GM19025 (cell line): ENCODE data around the gene CATSPER1.

Experiments
- ATAC-seq: cut with Tn5 transposase; IDR thresholded peaks from one replicate; pipeline ENCODE4 v1.9.1; 2021; ENCODE audit warnings: mild to moderate bottlenecking, low read depth, moderate library complexity; ENCODE audit not compliant: unreplicated experiment

The CATSPER1 gene

DNA sequence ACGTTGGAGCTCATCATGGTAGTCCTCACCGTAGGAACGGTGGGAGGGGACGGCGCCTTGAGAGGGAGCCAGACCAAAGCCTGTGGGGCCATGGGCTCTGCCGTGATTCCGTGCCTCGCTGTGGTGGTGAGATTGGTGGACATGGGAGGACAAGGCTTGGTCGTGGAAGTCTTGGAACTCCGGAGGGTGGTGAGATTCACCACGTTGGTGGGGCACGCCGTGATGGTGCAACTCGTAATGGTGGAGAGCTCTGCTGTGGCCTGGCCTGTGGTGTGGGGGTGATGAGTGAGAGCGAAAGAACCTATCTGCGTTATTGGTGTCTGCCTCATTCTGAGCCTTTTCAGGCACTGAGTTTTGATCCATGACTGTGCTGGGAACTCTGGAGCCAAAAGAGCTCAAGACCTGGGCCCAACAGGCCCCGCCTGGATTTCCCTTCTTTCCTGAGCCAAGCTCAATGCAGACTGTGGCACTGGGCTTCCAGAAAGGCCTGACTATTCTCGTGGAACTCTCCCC lies at the start of gene CATSPER1:
TSS of gene CATSPER1 (minus strand) at position 463 of the 513 bp plus-strand sequence. CDS start at position 363, 100 bp downstream.
- no peak for ATAC-seq

DNA sequence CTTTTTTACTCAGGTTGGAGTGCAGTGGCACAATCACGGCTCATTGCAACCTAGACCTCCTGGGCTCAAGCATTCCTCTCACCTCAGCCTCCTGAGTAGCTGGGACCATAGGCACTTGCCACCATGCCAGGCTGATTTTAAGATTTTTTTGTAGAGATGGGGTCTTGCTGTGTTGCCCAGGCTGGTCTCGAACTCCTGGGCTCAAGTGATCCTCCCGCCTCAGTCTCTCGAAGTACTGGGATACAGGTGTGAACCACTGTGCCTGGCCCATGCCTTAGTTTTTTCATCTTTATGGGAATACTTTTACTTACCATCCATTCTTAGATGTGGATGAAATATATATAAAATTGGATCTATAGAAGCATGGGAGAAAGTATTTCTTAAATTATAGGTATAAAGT lies 49.0 kb upstream of the CATSPER1 start:
- ATAC-seq: no peak

DNA sequence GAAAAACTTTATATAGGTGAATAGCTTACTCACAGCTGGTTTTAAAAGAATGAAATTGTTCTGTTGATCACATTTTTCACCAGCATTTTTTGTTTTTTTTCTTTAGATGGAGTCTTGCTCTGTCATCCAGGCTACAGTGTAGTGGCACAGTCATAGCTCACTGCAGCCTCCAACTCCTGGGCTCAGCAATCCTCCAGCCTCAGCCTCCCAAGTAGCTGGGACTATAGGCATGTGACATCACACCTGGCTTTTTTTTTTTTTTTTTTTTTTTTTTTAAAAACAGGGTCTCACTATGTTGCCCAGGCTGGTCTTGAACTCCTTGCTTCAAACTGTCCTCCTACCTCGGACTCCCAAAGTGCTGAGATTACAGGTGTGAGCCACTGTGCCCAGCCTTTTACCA lies 47.4 kb upstream of the CATSPER1 start:
- ATAC-seq: no peak

DNA sequence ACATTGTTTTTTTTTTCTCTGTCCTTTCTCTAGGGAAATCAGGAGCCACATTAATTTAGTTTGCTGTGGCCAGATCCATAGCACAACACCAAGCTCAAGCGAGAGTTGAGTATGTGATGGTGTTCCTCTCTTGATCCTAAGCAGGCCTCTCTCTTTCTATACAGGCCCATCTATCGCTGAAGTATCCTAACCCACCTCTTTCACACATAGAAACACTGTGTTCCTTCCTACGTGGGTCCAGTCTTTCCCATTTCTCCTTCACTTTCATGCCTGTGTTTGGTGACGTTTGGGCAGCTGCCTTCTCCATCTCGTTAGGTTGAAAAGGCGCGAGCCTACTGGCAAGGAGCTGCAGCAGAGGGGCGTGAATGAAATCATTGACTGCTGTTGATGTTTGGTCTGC lies 46.2 kb upstream of the CATSPER1 start:
- ATAC-seq: no peak

DNA sequence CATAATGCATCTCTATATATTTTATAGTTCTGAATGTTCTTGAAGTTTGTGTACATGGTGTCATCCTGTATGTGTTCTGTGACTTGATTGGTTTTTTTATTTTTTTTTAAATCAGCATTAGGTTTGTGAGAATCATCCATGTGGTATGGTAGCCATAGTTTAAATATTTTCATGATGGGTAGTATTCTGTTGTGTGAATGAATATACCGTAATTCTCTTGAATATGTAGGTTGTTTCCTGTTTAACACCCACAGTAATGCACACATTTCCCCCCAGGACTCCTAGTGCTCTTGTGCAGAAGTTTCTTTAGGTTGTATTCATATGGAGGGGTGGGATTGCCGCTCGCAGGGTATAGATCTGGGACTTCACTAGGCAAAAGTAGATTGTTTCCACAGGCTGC lies 45.8 kb upstream of the CATSPER1 start:
- ATAC-seq: no peak

DNA sequence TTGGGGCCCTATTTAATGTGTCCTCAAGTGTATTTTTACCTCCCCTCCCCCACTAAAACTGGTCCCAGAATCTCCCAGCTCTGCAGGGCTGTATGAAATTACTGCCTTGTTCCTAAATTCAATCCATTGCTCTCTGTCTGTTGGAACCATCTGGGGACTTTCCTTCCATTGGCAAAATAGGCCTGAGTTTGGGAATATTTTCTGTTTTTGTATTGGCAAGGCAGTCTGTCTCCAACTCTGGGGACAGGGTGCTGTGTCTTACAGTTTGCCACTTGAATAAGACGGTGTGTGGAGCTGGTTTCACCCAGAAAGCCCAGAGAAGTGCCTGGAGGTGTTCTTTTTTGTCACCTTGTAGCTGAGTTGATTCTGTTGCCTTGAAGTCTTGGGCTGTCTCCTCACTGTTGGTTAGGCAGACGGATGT lies 45.1 kb upstream of the CATSPER1 start:
- no peak for ATAC-seq

DNA sequence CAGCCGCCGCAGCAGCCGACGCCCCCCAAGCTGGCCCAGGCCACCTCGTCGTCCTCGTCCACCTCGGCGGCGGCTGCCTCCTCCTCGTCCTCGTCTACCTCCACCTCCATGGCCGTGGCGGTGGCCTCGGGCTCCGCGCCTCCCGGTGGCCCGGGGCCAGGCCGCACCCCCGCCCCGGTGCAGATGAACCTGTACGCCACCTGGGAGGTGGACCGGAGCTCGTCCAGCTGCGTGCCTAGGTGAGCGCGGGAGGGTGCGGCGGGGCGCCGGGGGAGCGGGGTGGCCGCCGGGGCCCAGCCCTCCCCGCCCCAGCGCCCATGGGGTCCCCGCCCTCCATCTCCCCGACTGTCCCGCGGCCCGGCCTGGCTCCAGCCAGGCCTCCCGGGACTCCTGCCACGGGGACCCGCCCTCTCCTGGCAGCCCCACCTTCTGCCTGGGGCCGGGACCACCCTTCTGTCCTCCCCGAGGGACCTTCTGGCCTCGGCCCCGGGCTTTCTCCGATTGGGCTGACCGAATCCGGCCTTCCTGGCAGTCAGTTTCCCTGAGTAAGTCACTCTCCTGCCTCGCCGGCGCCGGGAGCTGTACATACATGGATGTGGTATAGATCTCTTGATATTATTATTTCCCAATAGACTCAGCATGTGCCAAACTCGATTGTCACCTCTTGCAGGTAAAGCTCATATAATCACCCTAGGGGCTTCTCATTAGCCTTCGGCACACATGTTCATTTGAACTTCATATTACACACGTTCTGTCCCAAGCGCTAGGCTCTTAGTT lies 44.5 kb upstream of the CATSPER1 start:
- ATAC-seq: peak; percentile 11

DNA sequence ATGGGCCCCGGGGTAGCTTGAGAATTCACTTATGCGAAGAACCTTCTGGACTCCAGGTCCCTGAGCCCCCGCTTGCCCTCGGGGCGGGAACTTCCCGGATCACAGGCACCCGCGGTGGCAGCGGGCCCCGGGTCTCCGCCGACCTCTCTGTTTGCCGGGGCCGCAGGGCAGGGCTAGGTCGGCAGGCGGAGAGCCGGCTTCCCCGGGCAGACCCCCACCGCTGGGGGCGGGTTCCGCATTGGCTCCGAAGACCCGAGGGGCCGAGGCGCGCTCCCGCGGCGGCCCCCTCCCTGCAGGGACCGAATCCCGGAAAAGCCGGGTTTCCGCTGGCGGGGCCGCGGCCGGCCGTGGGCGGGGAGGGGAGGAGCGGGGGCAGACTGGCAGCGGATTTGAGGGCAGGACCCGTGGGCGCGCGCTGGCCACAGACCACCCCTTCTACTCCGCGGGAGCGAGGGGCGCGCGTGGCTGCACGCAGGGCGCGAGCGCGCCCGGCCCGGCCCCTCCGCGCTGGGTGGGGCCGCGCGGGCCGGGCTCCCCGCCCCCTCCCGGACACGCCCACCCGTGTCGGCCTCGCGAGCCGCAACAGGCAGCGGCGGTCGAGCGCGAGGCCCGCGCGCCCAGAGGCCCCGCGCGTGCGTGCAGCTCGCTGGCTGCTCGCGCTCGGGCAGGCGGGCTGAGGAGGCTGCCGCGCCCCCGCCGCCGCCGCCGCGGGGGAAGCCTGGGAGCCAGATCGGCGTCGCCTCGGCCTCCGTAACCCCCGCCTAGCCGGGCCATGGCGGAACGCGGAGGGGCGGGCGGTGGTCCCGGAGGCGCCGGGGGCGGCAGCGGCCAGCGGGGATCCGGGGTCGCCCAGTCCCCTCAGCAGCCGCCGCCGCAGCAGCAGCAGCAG lies 43.7 kb upstream of the CATSPER1 start, which contains the start of gene PACS1:
TSS of gene PACS1 (plus strand) at position 558 of the 889 bp plus-strand sequence. CDS start at position 773, 215 bp downstream.
- peak; percentile 64 for ATAC-seq

DNA sequence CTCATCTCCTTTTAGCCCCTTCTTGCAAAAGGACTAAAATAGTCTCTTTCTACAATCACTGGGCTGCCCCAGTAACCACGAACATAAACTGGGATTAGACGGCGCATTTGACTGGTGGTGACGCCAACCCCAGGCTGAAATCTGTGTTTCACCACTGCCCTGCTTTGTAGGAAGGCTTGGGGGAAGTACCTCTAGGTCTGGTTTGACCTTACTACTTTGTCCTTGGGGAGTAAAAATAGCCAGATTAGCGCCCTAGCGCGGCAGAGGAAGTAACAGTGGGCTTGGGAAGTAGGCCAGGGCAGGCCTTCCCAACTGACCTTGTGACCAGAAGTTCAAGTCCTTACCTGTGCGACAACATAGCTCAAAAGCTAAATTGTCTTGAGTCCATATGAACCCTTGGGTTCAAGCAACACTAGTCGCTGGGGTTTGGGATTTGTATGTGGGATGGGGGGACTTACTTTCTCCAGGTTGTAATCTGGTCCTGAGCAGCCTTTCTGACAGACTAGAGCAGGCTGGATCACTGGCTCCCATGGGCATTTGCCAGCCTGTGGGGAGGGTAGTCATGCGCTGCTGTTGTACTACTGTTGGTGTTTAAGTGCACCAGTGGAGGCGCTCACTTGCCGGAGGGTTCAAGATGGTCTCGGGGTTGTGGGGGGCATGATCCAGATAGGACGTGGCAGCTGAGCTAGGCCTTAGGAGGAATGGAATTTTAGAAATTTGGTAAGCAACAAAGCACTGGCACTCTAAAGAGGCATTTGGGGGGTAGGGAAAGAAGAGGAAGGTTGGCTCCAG lies 42.8 kb upstream of the CATSPER1 start:
- ATAC-seq: no peak

DNA sequence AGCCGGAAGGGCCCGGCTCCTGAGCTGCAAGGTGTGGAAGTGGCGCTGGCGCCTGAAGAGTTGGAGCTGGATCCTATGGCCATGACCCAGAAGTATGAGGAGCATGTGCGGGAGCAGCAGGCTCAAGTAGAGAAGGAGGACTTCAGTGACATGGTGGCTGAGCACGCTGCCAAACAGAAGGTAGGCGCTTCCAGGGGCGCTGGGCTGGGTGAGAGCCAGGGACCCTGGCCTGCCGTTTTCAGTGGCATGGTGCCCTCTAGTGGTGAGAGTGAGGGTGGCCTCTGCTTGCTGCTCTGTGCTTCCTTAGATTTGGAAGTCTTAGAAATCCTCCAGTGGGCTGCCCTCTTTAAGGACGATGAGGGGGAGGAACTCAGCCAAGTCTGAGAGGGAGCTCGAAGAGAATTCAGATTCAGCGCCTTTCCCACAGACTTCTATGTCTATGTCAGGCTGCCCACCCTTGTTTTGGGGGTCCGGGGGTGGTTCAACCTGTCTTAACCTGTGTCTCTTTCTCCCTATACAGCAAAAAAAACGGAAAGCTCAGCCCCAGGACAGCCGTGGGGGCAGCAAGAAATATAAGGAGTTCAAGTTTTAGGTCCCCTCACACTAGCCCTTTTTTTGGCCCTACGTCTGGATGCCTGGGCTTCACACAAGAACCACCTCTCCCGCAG lies 42.0 kb upstream of the CATSPER1 start:
- no peak for ATAC-seq

DNA sequence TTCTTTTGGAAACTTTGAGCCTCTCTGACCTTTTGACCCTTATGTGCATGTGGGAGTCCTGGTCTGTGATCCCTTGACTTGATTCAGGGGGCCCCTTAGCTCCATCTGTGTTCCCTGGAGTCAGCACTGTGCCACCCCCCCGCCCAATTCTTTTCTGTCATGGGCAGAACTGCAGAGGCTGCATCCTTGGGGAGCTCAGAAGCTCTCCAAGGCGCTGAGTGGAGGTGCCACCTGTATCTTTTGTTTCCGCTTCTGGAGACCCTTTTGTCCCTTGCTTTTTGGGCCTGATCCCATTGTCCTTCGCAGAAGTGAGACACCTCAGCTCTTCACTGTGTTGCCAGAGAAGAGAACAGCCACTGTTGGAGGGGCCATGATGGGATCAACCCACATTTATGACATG lies 41.4 kb upstream of the CATSPER1 start:
- ATAC-seq: no peak

DNA sequence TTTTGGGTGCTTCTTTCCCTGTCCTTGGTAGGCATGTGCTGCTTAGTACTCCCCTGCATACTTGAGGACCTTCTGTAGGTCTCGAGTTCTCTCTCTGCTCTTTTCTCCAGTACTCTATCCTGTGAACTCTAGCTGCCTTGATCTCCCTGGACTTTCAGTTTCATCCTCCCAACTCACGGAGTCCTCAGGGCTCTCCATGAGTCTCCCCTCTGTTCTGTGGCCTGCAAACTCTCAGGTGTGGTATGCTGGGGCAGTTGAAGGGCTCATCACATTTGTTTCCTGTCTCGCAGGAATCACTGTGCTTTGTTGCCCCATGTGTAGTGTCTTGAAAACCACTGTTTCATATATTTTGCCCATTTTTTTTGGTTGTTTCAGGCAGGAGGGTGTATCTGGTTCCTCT lies 40.5 kb upstream of the CATSPER1 start:
- ATAC-seq: no peak

DNA sequence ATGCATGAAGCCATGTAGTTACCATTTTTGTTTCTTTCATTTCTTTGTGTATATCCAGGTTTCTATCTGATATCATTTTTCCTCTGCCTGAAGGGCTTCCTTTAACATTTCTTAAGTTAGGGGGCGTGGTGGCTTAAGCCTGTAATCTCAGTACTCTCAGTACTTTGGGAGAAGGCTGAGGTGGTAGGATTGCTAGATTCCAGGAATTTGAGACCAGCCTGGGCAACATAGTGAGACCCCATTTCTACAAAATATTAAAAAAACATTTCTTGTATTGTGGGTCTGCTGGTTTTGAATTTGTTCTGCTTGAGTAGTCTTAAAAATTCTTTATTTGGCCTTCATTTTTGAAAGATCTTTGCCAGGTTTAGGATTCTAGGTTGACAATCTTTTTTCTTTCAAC lies 38.3 kb upstream of the CATSPER1 start:
- no peak for ATAC-seq

DNA sequence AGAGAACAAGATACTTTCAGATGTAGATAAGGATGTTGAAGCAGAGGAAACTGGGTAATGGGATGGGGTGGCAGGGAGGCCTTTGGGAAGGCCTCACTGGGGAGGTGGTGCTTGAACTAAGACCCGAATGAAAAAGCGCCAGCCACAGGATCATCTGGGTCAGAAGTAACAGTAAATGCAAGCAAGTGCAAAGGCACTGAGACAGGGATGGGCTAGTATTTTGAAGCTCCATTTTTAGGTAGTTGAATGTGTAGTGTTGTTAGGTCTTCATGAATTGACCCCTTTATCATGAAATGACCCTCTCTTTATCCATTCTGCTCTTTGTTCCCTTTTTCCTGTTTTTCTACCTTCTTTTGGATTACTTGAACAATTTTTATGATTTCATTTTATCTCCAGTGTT lies 37.6 kb upstream of the CATSPER1 start:
- ATAC-seq: no peak

DNA sequence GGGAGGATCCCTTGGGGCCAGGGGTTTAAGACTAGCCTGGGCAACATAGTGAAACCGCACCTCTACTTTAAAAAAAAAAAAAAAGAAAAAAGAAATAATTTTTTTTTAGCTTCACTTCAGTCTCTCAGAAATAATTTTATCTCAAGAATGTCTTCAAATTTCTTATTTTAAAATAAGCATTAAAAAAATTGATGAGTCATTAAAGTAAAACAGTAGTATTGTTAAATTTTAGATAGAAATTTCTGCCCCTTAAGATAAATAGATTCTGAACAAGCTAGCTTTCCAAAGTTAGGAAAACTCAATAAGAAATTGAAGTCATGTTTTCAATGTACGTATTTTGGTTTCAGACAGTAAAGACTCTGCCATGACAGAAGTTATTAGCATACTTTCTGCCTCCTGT lies 36.1 kb upstream of the CATSPER1 start:
- no peak for ATAC-seq

DNA sequence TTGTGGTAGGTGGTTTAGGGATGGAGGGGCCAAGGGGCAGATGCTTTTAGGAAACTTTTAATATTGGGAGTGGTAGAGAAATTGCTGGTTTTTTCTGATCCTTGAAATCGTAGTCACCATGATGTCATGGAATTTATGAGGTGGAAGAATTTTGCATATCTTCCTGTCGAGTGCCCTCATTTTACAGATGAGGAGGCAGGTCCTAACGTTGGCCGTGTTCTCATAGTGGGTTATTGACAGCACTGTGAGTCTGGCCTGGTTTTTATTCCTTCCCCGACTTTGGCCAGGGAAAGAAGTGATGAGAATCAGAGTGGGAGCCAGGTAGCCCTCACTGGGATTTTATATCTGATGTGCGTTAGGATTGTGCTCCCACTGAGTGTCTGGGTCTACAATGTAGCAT lies 35.0 kb upstream of the CATSPER1 start:
- no peak for ATAC-seq

DNA sequence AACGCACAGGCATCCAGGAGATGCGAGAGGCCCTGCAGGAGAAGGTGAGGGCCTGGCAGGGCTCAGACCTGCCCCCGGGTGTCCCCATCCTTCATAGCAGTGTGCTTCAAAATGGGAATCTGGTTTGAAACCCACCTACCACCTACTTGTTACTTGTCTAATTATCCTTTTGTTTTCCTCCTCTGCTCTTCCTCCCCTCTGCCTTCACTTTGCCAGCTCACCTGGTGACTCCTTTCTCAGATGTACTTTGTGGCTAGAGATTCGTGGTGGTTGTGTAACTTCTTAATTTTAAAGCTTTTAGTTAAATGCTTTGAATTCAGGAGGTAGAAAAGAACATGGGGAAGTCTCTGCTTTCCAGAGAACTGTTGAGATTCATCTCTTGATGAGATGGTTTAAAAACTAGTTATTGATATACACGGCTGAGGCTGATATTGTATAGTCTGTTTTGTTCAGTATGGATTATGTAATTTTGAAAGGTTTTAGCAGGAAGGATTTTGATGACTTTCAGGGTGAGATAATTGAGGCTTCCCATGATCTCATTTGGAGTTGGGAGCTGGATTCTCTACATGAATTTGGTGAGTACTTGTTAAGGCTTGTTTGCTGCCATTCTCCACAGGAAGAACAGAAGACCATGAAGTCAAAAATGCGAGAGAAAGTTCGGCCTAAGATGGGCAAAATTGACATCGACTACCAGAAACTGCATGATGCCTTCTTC lies 33.8 kb upstream of the CATSPER1 start:
- no peak for ATAC-seq

DNA sequence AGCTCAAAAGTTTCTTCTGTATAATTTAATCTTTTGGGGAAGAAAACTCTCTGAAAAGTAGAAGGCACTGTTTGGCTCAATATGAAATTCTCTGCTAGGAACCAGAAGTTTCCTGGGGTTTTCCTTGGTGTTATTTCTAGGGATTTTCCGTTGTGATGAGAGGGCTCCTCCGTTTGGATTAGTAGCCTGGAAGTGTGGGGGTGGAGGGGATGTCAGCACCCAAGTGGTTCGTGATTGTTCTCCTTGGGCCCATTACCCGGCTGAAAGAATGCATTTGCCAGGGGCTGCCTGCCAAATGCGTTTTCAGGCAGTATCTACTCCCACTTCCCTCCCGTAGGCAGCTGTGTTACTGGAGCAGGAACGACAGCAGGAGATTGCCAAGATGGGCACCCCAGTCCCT lies 30.2 kb upstream of the CATSPER1 start:
- no peak for ATAC-seq

DNA sequence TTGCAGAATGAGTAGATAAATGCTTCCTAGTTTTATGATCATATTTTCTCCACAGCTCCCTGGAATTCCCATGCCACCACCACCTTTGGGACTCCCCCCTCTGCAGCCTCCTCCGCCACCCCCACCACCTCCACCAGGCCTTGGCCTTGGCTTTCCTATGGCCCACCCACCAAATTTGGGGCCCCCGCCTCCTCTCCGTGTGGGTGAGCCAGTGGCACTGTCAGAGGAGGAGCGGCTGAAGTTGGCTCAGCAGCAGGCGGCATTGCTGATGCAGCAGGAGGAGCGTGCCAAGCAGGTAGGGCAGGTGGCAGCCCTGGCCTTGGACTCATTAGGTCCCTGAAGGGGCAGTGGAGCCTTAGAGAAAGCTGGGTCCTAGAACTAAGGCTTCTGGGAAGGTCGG lies 28.7 kb upstream of the CATSPER1 start:
- ATAC-seq: no peak

DNA sequence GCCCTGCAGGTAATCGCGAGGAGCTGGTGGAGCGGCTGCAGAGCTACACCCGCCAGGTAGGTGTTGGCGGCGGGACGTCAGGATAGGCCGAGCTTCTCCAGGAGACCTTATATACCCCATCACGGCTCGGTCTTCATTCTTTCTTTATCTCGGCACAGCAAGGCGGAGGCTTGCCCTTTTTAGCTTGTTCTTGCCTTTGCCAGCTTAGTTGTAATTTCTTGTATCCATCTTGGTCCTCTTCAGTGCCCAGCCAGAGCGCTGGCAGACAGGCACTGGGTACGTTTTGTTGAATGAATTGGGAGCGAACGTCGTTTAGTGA lies 26.3 kb upstream of the CATSPER1 start:
- ATAC-seq: no peak
